Naive B cell (primary cell): ENCODE data around the gene ZFR. TPM values are rescaled to one million over a fixed set of nuclear protein-coding genes. Genes with fewer than 3 reads are reported as not detected.
"Not testable (repeated sequence)": the region's sequence is repeated elsewhere in the genome, so short reads cannot be mapped to it uniquely, and the experiment has no call there.

Experiments
- ATAC-seq, 2 donors: fragments of 150-1000 bp; cut with Tn5 transposase; 2 replicates each; pipeline ENCODE4 v1.10.0; 2021; ENCODE audit warnings: low read depth in 2 of 2, mild to moderate bottlenecking in 2 of 2, moderate library complexity in 2 of 2
- DNase-seq: peaks from one replicate; pipeline ENCODE4 v3.0.0; 2022
- H3K27ac Mint-ChIP-seq, 6 donors: one replicate each; pipeline ENCODE4 v1.8.0; 2020 to 2022; ENCODE audit warnings: mild to moderate bottlenecking in 6 of 6, mixed read lengths in 6 of 6, moderate library complexity in 5 of 6, inconsistent platforms in 2 of 6
- H3K27me3 Mint-ChIP-seq, 3 donors: one replicate each; pipeline ENCODE4 v1.8.0; 2021 to 2022; ENCODE audit warnings: mixed read lengths in 3 of 3, mild to moderate bottlenecking in 1 of 3
- H3K36me3 Mint-ChIP-seq, 2 donors: one replicate each; pipeline ENCODE4 v1.8.0; 2020 to 2022; ENCODE audit warnings: mixed read lengths in 2 of 2, inconsistent platforms in 1 of 2, mild to moderate bottlenecking in 1 of 2
- H3K4me1 Mint-ChIP-seq, 3 donors: one replicate each; pipeline ENCODE4 v1.8.0; 2020 to 2022; ENCODE audit warnings: mixed read lengths in 3 of 3, inconsistent platforms in 1 of 3, mild to moderate bottlenecking in 1 of 3, moderate library complexity in 1 of 3
- H3K4me3 Mint-ChIP-seq, 8 donors: one replicate each; pipeline ENCODE4 v1.8.0; 2020 to 2022; ENCODE audit warnings: mild to moderate bottlenecking in 8 of 8, mixed read lengths in 8 of 8, moderate library complexity in 8 of 8, inconsistent platforms in 2 of 8
- H3K9me3 Mint-ChIP-seq, 7 donors: one replicate each; pipeline ENCODE4 v1.8.0; 2020 to 2022; ENCODE audit warnings: mixed read lengths in 7 of 7, mild to moderate bottlenecking in 5 of 7, inconsistent platforms in 2 of 7, moderate library complexity in 1 of 7
- polyA plus RNA-seq, 6 donors: library from polyadenylated mRNA; unstranded; fragments of 300-500 nt; fragmentation: Illumina TruSeq; gene quantifications; one replicate each; pipeline ENCODE4 v1.2.3, GENCODE V29; 2021; ENCODE audit warnings: low read depth in 6 of 6

ZFR gene
- polyA plus RNA-seq, 6 donors from 2014 or later: 95.4 to 125 (median 107) TPM

DNA sequence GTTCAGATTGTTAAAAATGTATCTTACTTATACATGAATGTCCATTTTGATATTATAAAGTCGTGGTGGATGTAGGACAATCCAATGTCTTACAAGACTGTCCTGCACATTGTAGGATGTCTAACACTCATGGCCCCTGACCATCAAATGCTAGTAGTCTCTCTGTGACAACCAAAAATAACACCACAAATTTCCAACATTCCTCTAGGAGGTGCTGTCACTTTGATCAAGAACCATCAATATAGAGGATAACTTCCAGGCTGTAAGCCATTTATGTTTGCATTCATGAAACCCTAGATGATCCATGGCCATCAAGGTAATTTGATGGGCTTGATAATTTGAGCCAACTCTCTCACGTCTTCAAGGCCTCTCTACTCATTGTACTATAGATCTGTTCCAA is 20.5 kb upstream of the ZFR start:
- Mint-ChIP-seq H3K9me3 (peaks cover 0 to 2% (median 0%) of the 10 kb centered on the region in 7 donors), H3K27ac (no peak overlapping the region), H3K36me3 (no peaks in the 10 kb centered on the region), H3K4me1 (no peaks in the 10 kb centered on the region), H3K4me3 (no peak overlapping the region), H3K27me3 (peaks cover 0 to 7% (median 0%) of the 10 kb centered on the region in 3 donors)
- no peak for DNase-seq
- no peak for ATAC-seq

GRCh38 chr5:32462618-32463017 is 18.1 kb upstream of the ZFR start:
- ATAC-seq: no peak
- no peaks in the 10 kb centered on the region for H3K4me1 Mint-ChIP-seq
- no peak for DNase-seq
- H3K27me3 Mint-ChIP-seq: peaks cover 0 to 7% (median 3%) of the 10 kb centered on the region in 3 donors
- no peak overlapping the region for H3K4me3 Mint-ChIP-seq
- H3K36me3 Mint-ChIP-seq: no peaks in the 10 kb centered on the region
- peaks cover 0 to 9% (median 4%) of the 10 kb centered on the region in 7 donors for H3K9me3 Mint-ChIP-seq
- no peak overlapping the region for H3K27ac Mint-ChIP-seq

GRCh38 chr5:32461441-32462120 is 17.0 kb upstream of the ZFR start:
- ATAC-seq (no peak), DNase-seq (no peak)
- no peak overlapping the region for H3K4me3 Mint-ChIP-seq
- peaks cover 4 to 10% (median 7%) of the 10 kb centered on the region in 3 donors for H3K27me3 Mint-ChIP-seq
- H3K4me1 Mint-ChIP-seq: no peaks in the 10 kb centered on the region
- no peaks in the 10 kb centered on the region for H3K36me3 Mint-ChIP-seq
- peaks cover 0 to 9% (median 4%) of the 10 kb centered on the region in 7 donors for H3K9me3 Mint-ChIP-seq
- H3K27ac Mint-ChIP-seq: no peak overlapping the region

DNA sequence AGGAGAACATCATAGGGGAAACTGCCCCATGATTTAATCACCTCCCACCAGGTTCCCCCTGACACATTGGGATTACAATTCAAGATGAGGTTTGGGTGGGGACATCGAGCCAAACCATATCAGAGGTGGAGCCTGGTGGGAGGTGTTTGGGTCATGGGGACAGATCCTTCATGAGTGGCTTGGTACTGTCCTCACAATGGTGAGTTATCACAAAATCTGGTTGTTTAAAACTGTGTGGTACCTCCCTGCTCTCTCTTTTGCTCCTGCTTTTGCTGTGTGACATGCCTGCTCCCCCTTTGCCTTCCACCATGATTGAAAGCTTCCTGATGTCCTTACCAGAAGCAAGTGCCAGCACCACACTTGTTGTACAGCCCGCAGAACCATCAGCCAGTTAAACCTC is 16.2 kb upstream of the ZFR start:
- no peaks in the 10 kb centered on the region for H3K4me1 Mint-ChIP-seq
- H3K9me3 Mint-ChIP-seq: peaks cover 0 to 9% (median 4%) of the 10 kb centered on the region in 7 donors
- peaks cover 9 to 13% (median 9%) of the 10 kb centered on the region in 3 donors for H3K27me3 Mint-ChIP-seq
- no peaks in the 10 kb centered on the region for H3K36me3 Mint-ChIP-seq
- H3K27ac Mint-ChIP-seq: no peak overlapping the region
- no peak overlapping the region for H3K4me3 Mint-ChIP-seq
- ATAC-seq (no peak), DNase-seq (no peak)

DNA sequence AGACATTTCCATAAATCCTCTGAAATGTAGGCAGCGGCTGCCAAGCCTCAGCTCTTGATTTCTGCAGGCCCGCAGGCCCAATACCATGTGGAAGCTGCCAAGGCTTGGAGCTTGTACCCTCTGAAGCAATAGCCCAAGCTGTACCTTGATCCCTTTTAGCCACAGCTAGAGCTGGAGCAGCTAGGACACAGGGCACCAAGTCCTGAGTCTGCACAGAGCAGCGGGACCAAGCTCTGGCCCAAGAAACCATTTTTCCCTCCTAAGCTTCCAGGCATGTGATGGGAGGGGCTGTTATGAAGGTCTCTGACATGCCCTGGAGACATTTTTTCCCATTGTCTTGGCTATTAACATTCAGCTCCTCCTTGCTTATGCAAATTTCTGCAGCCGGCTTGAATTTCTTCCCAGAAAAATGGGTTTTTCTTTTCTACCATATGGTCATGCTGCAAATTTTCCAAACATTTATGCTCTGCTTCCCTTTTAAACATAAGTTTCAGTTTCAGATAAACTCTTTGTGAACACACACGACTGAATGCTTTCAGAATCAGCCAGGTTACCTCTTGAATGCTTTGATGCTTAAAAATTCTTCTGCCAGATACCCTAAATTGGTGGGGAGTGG is 14.4 kb upstream of the ZFR start:
- Mint-ChIP-seq H3K4me3 (no peak overlapping the region), H3K4me1 (no peaks in the 10 kb centered on the region), H3K36me3 (peaks cover 0 to 5% of the 10 kb centered on the region in 2 donors), H3K27me3 (peaks cover 13 to 16% (median 14%) of the 10 kb centered on the region in 3 donors), H3K27ac (peak overlapping the region in 1 of 6 donors; percentile 17), H3K9me3 (peaks cover 0 to 9% (median 4%) of the 10 kb centered on the region in 7 donors)
- DNase-seq: no peak
- ATAC-seq: no peak

- Mint-ChIP-seq H3K4me3 (no peak overlapping the region), H3K36me3 (peaks cover 0 to 5% of the 10 kb centered on the region in 2 donors), H3K27ac (no peak overlapping the region), H3K4me1 (no peaks in the 10 kb centered on the region), H3K27me3 (peaks cover 9 to 16% (median 14%) of the 10 kb centered on the region in 3 donors), H3K9me3 (peaks cover 0 to 9% (median 4%) of the 10 kb centered on the region in 7 donors)
- no peak for DNase-seq
- no peak for ATAC-seq
Measured at GRCh38 chr5:32455311-32455710, 10.8 kb upstream of the ZFR start.

DNA sequence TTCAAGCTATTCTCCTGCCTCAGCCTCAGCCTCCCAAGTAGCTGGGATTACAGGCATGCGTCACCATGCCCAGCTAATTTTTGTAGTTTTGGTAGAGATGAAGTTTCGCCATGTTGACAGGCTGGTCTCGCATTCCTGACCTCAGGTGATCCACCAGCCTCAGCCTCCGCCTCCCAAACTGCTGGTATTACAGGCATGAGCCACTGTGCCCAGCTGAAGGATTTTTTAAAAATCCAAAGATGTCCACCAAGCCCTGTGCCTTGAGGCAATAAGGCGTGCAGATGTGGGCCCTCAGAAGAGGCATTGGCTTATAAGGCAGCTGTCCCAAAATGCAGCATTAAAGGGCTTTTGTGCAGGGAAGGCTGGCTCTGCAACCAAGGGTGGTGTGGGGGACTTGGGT is 10.3 kb upstream of the ZFR start:
- Mint-ChIP-seq H3K27ac (no peak overlapping the region), H3K9me3 (peaks cover 0 to 9% (median 4%) of the 10 kb centered on the region in 7 donors), H3K4me1 (no peaks in the 10 kb centered on the region), H3K27me3 (peaks cover 12 to 16% (median 14%) of the 10 kb centered on the region in 3 donors), H3K4me3 (no peak overlapping the region), H3K36me3 (peaks cover 0 to 5% of the 10 kb centered on the region in 2 donors)
- ATAC-seq (no peak), DNase-seq (no peak)

GRCh38 chr5:32453916-32454315 is 9.4 kb upstream of the ZFR start:
- Mint-ChIP-seq H3K4me3 (no peak overlapping the region), H3K36me3 (peaks cover 0 to 5% of the 10 kb centered on the region in 2 donors), H3K27me3 (peaks cover 12 to 16% (median 14%) of the 10 kb centered on the region in 3 donors), H3K4me1 (peaks cover 0 to 2% (median 0%) of the 10 kb centered on the region in 3 donors), H3K9me3 (peaks cover 0 to 4% (median 0%) of the 10 kb centered on the region in 7 donors), H3K27ac (no peak overlapping the region)
- ATAC-seq (no peak), DNase-seq (no peak)

DNA sequence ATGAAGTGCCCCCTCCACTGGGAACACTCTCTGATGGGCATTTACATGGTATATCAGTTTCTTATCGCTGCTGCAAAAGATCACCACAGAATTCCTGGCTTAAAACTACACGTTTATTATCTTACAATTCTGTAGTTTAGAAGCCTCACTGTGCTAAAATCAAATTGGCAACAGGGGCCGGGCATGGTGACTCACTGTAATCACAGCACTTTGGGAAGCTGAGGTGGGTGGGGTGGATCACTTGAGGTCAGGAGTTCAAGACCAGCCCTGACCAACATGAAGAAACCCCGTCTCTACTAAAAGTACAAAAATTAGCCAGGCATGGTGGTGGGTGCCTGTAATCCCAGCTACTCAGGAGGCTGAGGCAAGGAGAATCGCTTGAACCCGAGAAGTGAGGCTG is 7.8 kb upstream of the ZFR start:
- DNase-seq, ATAC-seq, H3K4me1 Mint-ChIP-seq, H3K36me3 Mint-ChIP-seq, H3K4me3 Mint-ChIP-seq, H3K27ac Mint-ChIP-seq, H3K9me3 Mint-ChIP-seq: not testable (repeated sequence)
- peaks cover 11 to 16% (median 12%) of the 10 kb centered on the region in 3 donors for H3K27me3 Mint-ChIP-seq

GRCh38 chr5:32450952-32451351 is 6.4 kb upstream of the ZFR start:
- peaks cover 15 to 21% (median 17%) of the 10 kb centered on the region in 3 donors for H3K4me1 Mint-ChIP-seq
- peaks cover 0 to 4% (median 0%) of the 10 kb centered on the region in 7 donors for H3K9me3 Mint-ChIP-seq
- H3K4me3 Mint-ChIP-seq: no peak overlapping the region
- peaks cover 5 to 7% (median 5%) of the 10 kb centered on the region in 3 donors for H3K27me3 Mint-ChIP-seq
- ATAC-seq (no peak), DNase-seq (no peak)
- H3K36me3 Mint-ChIP-seq: peaks cover 0 to 5% of the 10 kb centered on the region in 2 donors
- no peak overlapping the region for H3K27ac Mint-ChIP-seq

- Mint-ChIP-seq H3K36me3 (no peaks in the 10 kb centered on the region), H3K27me3 (peaks cover 0 to 5% (median 0%) of the 10 kb centered on the region in 3 donors), H3K4me3 (peak overlapping the region in 1 of 8 donors; percentile 52), H3K9me3 (peaks cover 0 to 4% (median 0%) of the 10 kb centered on the region in 7 donors), H3K4me1 (peaks cover 29 to 32% (median 30%) of the 10 kb centered on the region in 3 donors), H3K27ac (peak overlapping the region in 1 of 6 donors; percentile 57)
- DNase-seq: no peak
- ATAC-seq: no peak
Measured at GRCh38 chr5:32449262-32449661, 4.7 kb upstream of the ZFR start.

GRCh38 chr5:32446630-32447029 is 2.1 kb upstream of the ZFR start:
- Mint-ChIP-seq H3K9me3 (peaks cover 0 to 4% (median 0%) of the 10 kb centered on the region in 7 donors), H3K36me3 (no peaks in the 10 kb centered on the region), H3K4me3 (peak overlapping the region; percentile 57 to 93 (median 84)), H3K4me1 (peaks cover 39 to 50% (median 49%) of the 10 kb centered on the region in 3 donors), H3K27me3 (peaks cover 0 to 5% (median 0%) of the 10 kb centered on the region in 3 donors), H3K27ac (peak overlapping the region; percentile 41 to 94 (median 85))
- ATAC-seq: peak; percentile 46 to 56
- peak; percentile 67 for DNase-seq

DNA sequence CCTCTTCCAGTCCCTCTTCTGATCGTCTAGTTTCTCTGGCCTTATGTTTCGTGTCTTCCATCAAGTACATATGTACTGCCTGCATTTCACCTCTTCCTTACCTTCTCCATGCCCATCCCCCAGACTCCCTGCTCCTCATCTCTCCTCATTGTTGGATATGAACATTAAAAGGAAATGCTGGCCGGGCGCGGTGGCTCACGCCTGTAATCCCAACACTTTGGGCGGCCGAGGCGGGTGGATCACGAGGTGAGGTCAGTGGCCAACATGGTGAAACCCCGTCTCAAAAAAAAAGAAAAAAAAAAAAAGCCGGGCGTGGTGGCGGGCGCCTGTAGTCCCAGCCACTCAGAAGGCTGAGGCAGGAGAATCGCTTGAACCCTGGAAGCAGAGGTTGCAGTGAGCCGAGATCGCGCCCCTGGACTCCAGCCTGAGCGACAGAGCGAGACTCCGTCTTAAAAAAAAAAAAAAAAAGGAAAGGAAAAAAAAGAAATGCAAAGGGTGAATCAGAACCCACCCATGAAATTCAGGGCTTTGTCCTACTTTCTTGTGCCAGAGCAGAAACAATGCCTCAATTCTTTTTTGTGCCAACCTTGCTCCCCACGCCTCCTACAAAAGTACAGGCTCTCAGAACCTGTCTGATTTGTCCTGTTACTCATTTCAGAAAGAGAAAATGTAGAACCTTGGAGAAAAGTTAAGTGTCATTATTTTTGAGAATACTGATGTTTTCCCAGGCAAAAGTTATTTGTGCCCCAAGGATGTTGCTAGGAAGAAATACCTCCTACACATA is 1.5 kb upstream of the ZFR start:
- Mint-ChIP-seq H3K4me1 (peaks cover 39 to 56% (median 52%) of the 10 kb centered on the region in 3 donors), H3K27ac (peak overlapping the region; percentile 76 to 96 (median 92)), H3K9me3 (peaks cover 0 to 4% (median 0%) of the 10 kb centered on the region in 7 donors), H3K4me3 (peak overlapping the region; percentile 82 to 93 (median 88)), H3K27me3 (peaks cover 0 to 5% (median 0%) of the 10 kb centered on the region in 3 donors), H3K36me3 (no peaks in the 10 kb centered on the region)
- no peak for ATAC-seq
- no peak for DNase-seq
